Fibroblast of the conjunctiva (primary cell): Measurements from ENCODE around the gene CCDC51.
"Not testable (repeated sequence)": the region's sequence is repeated elsewhere in the genome, so short reads cannot be mapped to it uniquely, and the experiment has no call there.

Experiments
- DNase-seq: peaks from one replicate; pipeline ENCODE4 v3.0.0-alpha.2; 2010; ENCODE audit warnings: low read depth

Gene CCDC51, protein sequence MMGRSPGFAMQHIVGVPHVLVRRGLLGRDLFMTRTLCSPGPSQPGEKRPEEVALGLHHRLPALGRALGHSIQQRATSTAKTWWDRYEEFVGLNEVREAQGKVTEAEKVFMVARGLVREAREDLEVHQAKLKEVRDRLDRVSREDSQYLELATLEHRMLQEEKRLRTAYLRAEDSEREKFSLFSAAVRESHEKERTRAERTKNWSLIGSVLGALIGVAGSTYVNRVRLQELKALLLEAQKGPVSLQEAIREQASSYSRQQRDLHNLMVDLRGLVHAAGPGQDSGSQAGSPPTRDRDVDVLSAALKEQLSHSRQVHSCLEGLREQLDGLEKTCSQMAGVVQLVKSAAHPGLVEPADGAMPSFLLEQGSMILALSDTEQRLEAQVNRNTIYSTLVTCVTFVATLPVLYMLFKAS

DNA sequence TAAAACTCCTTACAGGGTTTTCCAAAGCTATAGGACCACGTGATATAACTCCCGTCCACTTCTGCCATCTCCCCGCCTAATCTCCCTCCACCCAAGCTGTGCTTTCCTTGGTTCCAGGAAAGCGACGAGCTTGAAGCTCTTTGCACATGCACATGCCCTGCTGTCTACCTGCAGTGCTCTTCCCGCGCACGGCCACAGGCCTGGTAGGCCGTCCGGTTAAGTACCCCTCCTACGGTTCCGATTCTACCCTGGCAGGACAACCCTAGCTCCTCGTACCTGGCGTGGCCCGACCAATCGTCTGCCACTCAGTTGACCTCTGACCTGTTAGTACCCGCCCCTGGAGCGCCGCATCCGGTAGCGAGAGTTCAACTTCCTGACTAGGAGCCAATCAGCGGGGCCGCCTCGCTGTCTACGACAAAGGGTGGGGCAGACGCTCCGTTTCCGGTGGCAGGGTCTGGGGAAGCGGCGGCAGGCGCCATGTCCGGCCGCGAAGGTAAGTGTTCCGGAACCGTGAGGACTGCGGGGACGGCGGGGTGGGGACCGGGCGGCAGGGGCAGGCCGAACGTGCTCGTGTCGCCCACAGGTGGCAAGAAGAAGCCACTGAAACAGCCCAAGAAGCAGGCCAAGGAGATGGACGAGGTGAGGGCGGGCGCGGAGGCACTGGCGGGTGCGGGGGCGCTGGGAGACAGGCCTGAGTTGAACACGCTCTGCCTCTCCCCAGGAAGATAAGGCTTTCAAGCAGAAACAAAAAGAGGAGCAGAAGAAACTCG is at the start of gene CCDC51, which contains the start of gene TMA7:
Gene CCDC51 (minus strand): TSS at position 300 of the 770 bp plus-strand sequence. CDS start 4,991 bp downstream, outside the sequence.
Gene TMA7 (plus strand): TSS at position 438 of the 770 bp plus-strand sequence. CDS start 40 bp downstream, at position 478.
- DNase-seq = peak; percentile 90

- DNase-seq = no peak
These were observed 47.0 kb upstream of the CCDC51 start for GRCh38 chr3:48486952-48487351.

DNA sequence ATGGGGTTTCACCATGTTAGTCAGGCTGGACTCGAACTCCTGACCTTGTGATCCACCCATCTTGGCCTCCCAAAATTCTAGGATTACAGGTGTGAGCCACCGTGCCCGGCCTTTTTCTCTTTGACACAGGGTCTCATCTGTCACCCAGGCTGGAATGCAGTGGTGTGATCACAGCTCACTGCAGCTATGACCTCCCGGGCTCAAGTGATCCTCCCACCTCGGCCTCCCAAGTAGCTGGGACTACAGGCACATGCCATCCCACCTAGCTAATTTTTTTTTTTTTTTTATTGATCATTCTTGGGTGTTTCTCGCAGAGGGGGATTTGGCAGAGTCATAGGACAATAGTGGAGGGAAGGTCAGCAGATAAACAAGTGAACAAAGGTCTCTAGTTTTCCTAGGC is 42.9 kb upstream of the CCDC51 start:
- DNase-seq = not testable (repeated sequence)

- DNase-seq = not testable (repeated sequence)
These were observed 41.0 kb upstream of the CCDC51 start for GRCh38 chr3:48480891-48481290.

- no peak for DNase-seq
These were observed 39.0 kb upstream of the CCDC51 start for GRCh38 chr3:48478626-48479555.

GRCh38 chr3:48477959-48478520 is 38.1 kb upstream of the CCDC51 start:
- no peak for DNase-seq

- DNase-seq = no peak
These were observed 36.6 kb upstream of the CCDC51 start for GRCh38 chr3:48476426-48477053.

DNA sequence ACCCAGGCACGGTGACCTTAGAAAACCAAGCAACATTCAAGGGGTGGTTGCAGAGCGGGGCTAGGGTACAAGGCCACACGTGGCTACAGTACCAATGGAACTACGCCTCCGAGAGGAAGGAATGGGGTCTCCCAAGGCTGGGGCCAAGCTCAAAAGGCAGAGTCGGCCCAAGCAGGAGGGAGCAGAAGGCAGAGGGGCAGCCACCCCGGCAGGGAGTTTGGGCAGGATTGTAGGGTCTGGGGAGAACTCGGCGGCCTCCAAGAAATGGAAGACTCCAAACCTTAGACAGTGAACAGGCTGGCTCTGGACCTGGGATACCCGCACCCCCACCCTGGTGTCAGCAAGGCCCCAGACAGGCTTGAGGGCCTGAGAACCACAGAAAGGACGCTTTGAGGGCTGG is 35.3 kb upstream of the CCDC51 start:
- DNase-seq = no peak

DNA sequence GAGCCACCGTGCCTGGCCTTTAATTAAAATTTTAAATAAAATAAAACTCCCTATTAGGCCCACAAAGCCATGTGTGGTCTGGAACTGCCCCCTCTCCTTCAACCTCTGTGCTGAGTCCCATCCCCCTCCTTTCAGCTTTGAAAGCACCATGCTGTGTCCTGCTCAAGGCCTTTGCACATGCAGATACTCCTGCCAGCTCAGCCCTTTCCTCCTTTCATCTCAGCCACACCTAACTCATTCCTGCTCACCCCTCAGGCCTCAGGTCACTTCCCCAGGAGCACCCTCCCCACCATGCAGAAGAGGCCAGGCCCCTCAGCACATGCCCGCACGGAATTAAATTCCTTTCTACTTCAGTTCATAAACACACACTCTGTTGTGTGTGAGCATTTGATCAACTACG is 34.7 kb upstream of the CCDC51 start:
- DNase-seq = no peak

- not testable (repeated sequence) for DNase-seq
These were observed 34.1 kb upstream of the CCDC51 start for GRCh38 chr3:48474031-48474430.

GRCh38 chr3:48473617-48473952 is 33.7 kb upstream of the CCDC51 start:
- DNase-seq = no peak

- peak; percentile 85 for DNase-seq
These were observed 33.2 kb upstream of the CCDC51 start for GRCh38 chr3:48472923-48473616.

- no peak for DNase-seq
These were observed 32.7 kb upstream of the CCDC51 start for GRCh38 chr3:48472673-48472922.

- no peak for DNase-seq
These were observed 30.4 kb upstream of the CCDC51 start for GRCh38 chr3:48470286-48470685.

DNA sequence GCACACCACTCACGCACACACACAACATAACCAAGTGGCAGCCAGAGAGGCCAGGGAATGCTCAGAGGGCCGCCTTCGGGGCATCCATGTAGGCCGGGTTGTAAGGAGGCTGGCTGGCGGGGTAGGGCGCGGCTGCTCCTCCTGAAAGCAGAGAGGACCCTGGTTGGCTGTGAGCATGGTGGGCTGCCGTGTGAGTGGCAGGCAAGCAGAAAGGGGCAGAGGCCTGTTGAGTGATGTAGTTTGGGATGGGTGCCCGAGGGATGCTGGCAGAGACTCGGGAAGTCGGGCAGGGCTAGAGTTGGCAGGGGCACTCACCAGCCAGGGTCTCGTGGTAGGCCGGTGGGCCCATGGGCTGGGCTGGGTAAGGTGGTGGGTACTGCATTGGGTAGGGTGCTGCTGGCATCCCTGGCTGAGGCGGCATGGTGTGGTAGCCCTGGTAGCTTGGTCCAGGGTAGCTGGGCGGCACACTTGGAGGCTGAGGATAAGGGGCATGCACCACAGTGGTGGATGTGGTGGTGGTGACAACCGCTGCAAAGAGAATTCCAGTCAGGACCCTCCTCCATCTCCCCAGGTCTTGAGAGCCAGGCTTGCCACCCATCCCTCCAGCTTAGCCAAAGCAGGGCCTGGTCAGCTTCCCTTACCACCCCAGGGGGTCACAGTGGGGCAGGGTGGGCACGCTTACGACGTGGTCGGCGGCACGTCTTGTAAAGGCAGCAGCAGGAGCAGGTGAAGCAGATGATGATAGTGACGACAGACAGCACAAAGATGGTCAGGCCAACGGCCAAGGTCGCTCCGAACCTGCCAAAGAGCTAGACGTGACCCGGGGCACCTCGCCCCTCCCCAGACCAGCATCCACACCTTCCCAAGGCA is 29.4 kb upstream of the CCDC51 start:
- no peak for DNase-seq

- DNase-seq = no peak
These were observed 28.4 kb upstream of the CCDC51 start for GRCh38 chr3:48468329-48468731.

DNA sequence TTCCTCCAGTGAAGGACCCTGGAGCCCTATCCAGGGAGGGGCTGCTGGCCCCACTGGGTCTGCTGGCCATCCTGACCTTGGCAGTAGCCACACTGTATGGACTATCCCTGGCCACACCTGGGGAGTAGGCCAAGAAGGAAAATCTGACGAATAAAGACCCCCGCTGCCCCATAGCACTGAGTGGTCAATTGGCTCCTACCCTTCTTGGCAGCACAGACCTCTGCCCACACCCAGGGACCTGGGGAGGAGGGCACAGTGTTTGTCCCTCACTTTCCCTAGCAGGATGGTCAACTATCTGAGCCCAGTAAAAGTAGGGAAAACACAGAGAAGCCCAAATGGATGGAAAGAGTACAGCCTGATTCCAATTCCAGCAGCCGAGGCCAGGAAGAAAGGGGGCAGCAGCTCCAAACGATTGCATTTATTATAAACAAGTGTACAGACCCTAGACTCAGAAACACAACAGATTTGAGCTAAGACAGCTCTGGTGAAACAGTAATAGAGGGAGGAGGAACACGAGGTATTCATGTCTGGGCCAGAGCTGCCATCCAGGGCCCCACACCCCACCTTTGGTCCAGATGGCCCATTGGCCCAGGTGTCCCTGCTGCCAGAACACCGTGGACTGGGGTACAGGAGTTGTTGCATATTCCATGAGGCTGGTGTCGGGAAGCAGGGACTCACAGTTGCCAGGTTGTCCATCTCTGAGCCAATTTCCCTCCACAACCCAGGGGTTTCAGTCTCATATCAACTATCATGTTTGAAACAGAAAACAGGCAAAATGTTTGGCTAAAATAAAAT is 27.8 kb upstream of the CCDC51 start:
- DNase-seq = no peak

GRCh38 chr3:48467110-48467454 is 27.2 kb upstream of the CCDC51 start:
- no peak for DNase-seq

DNA sequence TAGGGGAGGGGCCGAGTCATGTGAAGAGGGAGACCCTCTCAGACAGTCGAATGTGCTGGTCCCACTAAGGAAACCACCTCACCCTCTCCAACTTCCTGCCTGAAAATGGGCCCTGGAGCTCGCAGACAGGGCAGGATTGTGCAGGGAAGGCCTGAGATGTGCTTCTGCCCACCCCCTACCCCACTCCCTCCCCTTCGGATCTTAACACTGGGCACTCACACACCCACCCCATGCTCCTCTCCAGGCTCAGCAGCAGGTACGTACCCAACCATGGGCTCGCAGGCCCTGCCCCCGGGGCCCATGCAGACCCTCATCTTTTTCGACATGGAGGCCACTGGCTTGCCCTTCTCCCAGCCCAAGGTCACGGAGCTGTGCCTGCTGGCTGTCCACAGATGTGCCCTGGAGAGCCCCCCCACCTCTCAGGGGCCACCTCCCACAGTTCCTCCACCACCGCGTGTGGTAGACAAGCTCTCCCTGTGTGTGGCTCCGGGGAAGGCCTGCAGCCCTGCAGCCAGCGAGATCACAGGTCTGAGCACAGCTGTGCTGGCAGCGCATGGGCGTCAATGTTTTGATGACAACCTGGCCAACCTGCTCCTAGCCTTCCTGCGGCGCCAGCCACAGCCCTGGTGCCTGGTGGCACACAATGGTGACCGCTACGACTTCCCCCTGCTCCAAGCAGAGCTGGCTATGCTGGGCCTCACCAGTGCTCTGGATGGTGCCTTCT is 26.6 kb upstream of the CCDC51 start:
- no peak for DNase-seq
